PC-3 (cell line): ENCODE measurements around the gene PTPN14. TPM values are rescaled to one million over a fixed set of nuclear protein-coding genes. Genes with fewer than 3 reads are reported as not detected.
A peak's percentile ranks its signal among the peaks of the same experiment; 100 is the strongest.

ENCODE experiments used
- ATAC-seq: fragments of 200-7000 bp; cut with Tn5 transposase; 2 replicates; pipeline ENCODE4 v1.9.1; 2020; ENCODE audit warnings: mild to moderate bottlenecking, moderate library complexity
- BruUV-seq: library from RNA; stranded (reverse); fragments of 400-500 nt; replicated peaks from 2 replicates; lab custom pipeline; 2021; lab: Mats Ljungman, UMichigan
- CTCF ChIA-PET: fragments of 300-600 bp; sonication (Branson Sonifier 250); formaldehyde crosslinking; loops from one replicate; lab custom pipeline; 2022; ENCODE audit warnings: antibody characterized with exemption; lab: Charles Lee
- POLR2A ChIA-PET: fragments of 300-600 bp; sonication (Branson Sonifier 250); formaldehyde crosslinking; loops from one replicate; lab custom pipeline; 2022; ENCODE audit warnings: antibody characterized with exemption; ENCODE audit not compliant: unreplicated experiment; lab: Charles Lee
- DNase-seq: peaks from one replicate; pipeline ENCODE4 v3.0.0-alpha.2; 2015
- H2AFZ ChIP-seq: fragments of 300-600 bp; sonication (generic); 2 replicates; pipeline ENCODE4 v1.6.0; 2016; ENCODE audit warnings: antibody characterized with exemption, low read length
- H3F3A ChIP-seq: fragments of 300-600 bp; sonication (generic); one replicate; pipeline ENCODE4 v1.6.0; 2017; ENCODE audit warnings: antibody characterized with exemption, low read length, control low read depth, mild to moderate bottlenecking; ENCODE audit not compliant: unreplicated experiment
- H3K27ac ChIP-seq: fragments of 300-600 bp; sonication (generic); 2 replicates; pipeline ENCODE4 v1.5.1; 2016; ENCODE audit warnings: mild to moderate bottlenecking, low read length
- H3K27me3 ChIP-seq: fragments of 300-600 bp; sonication (generic); 2 replicates; pipeline ENCODE4 v1.6.1; 2016; ENCODE audit warnings: low read length, mixed read lengths
- H3K36me3 ChIP-seq: fragments of 300-600 bp; sonication (generic); 2 replicates; pipeline ENCODE4 v1.6.1; 2016; ENCODE audit warnings: low read depth, mixed run types, low read length, mixed read lengths
- H3K4me1 ChIP-seq: fragments of 300-600 bp; sonication (generic); 2 replicates; pipeline ENCODE4 v1.5.1; 2016; ENCODE audit warnings: low read length; ENCODE audit not compliant: insufficient read depth
- H3K4me2 ChIP-seq: fragments of 300-600 bp; sonication (generic); 2 replicates; pipeline ENCODE4 v1.6.0; 2016; ENCODE audit warnings: low read length
- H3K4me3 ChIP-seq: fragments of 300-600 bp; sonication (generic); 2 replicates; pipeline ENCODE4 v1.5.1; 2016; ENCODE audit warnings: mild to moderate bottlenecking, low read length, mixed read lengths
- H3K79me2 ChIP-seq: fragments of 300-600 bp; sonication (generic); 2 replicates; pipeline ENCODE4 v1.6.1; 2017; ENCODE audit warnings: low read length, mixed read lengths
- H3K9ac ChIP-seq: fragments of 300-600 bp; sonication (generic); 2 replicates; pipeline ENCODE4 v1.6.0; 2016; ENCODE audit warnings: mild to moderate bottlenecking, low read length
- H3K9me2 ChIP-seq: fragments of 300-600 bp; sonication (generic); replicated peaks from 2 replicates; pipeline ENCODE4 v1.6.1; 2016; ENCODE audit warnings: mixed run types, low read length, mixed read lengths
- H3K9me3 ChIP-seq: fragments of 300-600 bp; sonication (generic); 2 replicates; pipeline ENCODE4 v1.6.1; 2016; ENCODE audit warnings: low read length, mixed read lengths
- H4K20me1 ChIP-seq: fragments of 300-600 bp; sonication (generic); 2 replicates; pipeline ENCODE4 v1.6.1; 2016; ENCODE audit warnings: low read length, mixed read lengths
- EZH2 ChIP-seq: fragments of 300-600 bp; sonication (generic); IDR thresholded peaks from one replicate; pipeline ENCODE4 v1.6.1; 2017; ENCODE audit warnings: antibody characterized with exemption, mild to moderate bottlenecking, low read length; ENCODE audit not compliant: unreplicated experiment
- EZH2phosphoT487 ChIP-seq: fragments of 300-600 bp; sonication (generic); IDR thresholded peaks from 2 replicates; pipeline ENCODE4 v1.6.1; 2018; ENCODE audit warnings: mild to moderate bottlenecking, antibody characterized with exemption, low read length, borderline replicate concordance
- intact Hi-C: fragments of 100-400 bp; cut with micrococcal nuclease; formaldehyde crosslinking; loops from 2 replicates; pipeline ENCODE4 v1.9.0; 2023
- total RNA-seq: library from RNA; depleted of rRNA; stranded (reverse); fragments of >200 nt; gene quantifications from 2 replicates; pipeline ENCODE4 v1.2.3, GENCODE V29; 2014
- TF ChIP-seq, protein P1 (sequence below): fragments of 300-600 bp; sonication (generic); conservative IDR thresholded peaks from 2 replicates; pipeline ENCODE4 v1.5.1; 2017; ENCODE audit warnings: antibody characterized with exemption, low read depth, mild to moderate bottlenecking, low read length

The PTPN14 gene
- total RNA-seq, 1 experiment from 2014 or later: 12.6 TPM

- TF ChIP-seq EZH2phosphoT487 (no peak), EZH2 (no peak)
- TF ChIP-seq, protein P1, sequence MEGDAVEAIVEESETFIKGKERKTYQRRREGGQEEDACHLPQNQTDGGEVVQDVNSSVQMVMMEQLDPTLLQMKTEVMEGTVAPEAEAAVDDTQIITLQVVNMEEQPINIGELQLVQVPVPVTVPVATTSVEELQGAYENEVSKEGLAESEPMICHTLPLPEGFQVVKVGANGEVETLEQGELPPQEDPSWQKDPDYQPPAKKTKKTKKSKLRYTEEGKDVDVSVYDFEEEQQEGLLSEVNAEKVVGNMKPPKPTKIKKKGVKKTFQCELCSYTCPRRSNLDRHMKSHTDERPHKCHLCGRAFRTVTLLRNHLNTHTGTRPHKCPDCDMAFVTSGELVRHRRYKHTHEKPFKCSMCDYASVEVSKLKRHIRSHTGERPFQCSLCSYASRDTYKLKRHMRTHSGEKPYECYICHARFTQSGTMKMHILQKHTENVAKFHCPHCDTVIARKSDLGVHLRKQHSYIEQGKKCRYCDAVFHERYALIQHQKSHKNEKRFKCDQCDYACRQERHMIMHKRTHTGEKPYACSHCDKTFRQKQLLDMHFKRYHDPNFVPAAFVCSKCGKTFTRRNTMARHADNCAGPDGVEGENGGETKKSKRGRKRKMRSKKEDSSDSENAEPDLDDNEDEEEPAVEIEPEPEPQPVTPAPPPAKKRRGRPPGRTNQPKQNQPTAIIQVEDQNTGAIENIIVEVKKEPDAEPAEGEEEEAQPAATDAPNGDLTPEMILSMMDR: no peak
- no peaks in the 10 kb centered on the region for H4K20me1 ChIP-seq
- ATAC-seq: no peak
- H3K4me1 ChIP-seq: peaks cover 8% of the 10 kb centered on the region
- ChIA-PET CTCF (interaction anchor here (0.6 to 1.2 kb wide), 3 partner anchors 15 to 1459 kb away, joined by 3 to 11 read pairs (median 4); no protein-coding TSS in a partner anchor), POLR2A (no interaction called here)
- no peak overlapping the region for H2AFZ ChIP-seq
- H3K36me3 ChIP-seq: peaks cover 20% of the 10 kb centered on the region; the same call in 1 of the 2 replicates
- no peaks in the 10 kb centered on the region for H3K9me3 ChIP-seq
- no peak overlapping the region for H3K9ac ChIP-seq
- no peak for DNase-seq
- no peaks in the 10 kb centered on the region for H3K27me3 ChIP-seq
- no peak overlapping the region for H3K27ac ChIP-seq
- no peak overlapping the region for H3K4me2 ChIP-seq
- no peaks in the 10 kb centered on the region for H3K9me2 ChIP-seq
- BruUV-seq: no TSS peak
- no peaks in the 10 kb centered on the region for H3K79me2 ChIP-seq
- intact Hi-C loops: loop anchor here (2.0 kb wide), 1 partner anchor 20 kb away; no protein-coding TSS in a partner anchor
- H3F3A ChIP-seq: no peaks in the 10 kb centered on the region
- no peak overlapping the region for H3K4me3 ChIP-seq
Observed at GRCh38 chr1:214317300-214317699, 234.1 kb downstream of the PTPN14 start.

DNA sequence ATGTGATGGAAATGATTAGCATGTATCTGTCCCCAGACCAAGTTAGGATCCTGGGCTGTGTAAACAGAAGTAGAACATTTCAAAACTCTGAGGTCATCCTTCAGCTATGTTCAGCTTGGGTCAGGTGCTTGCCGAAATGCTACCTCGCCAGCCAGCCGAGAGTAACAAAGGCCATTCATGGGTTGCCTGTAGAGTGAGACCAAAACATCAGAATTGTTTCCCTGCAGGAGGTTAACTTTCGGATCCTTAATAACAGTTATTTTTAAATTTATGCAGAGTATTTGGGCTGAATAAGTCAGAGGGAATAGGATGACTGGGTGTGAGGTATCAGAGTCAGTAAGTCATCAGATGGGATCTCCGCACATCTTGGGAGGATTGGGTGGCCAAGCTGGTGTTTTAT, 234.8 kb downstream of the PTPN14 start:
- no TSS peak for BruUV-seq
- Histone ChIP-seq H3K9ac (no peak overlapping the region), H3K4me1 (peaks cover 8% of the 10 kb centered on the region), H3K27me3 (no peaks in the 10 kb centered on the region), H4K20me1 (no peaks in the 10 kb centered on the region), H3K4me2 (peak overlapping the region; percentile 20; the same call in 1 of the 2 replicates), H3K36me3 (peaks cover 20% of the 10 kb centered on the region; the same call in 1 of the 2 replicates), H3K79me2 (no peaks in the 10 kb centered on the region), H3K4me3 (no peak overlapping the region), H3K9me2 (no peaks in the 10 kb centered on the region), H3K27ac (no peak overlapping the region), H3K9me3 (no peaks in the 10 kb centered on the region), H3F3A (no peaks in the 10 kb centered on the region), H2AFZ (no peak overlapping the region)
- peak; percentile 67 for DNase-seq
- ATAC-seq: peak; percentile 87
- POLR2A ChIA-PET: no interaction called here
- intact Hi-C loops: loop anchor here (2.0 kb wide), 1 partner anchor 20 kb away; no protein-coding TSS in a partner anchor
- TF ChIP-seq EZH2phosphoT487: no peak
- TF ChIP-seq EZH2: no peak
- TF ChIP-seq, protein P1: no peak
- CTCF ChIA-PET: no interaction called here

- Histone ChIP-seq H3K9me2 (no peaks in the 10 kb centered on the region), H3K4me2 (no peak overlapping the region), H3K9me3 (no peaks in the 10 kb centered on the region), H3K4me3 (no peak overlapping the region), H3K36me3 (peaks cover 16% of the 10 kb centered on the region; the same call in 1 of the 2 replicates), H3F3A (no peaks in the 10 kb centered on the region), H2AFZ (no peak overlapping the region), H3K9ac (no peak overlapping the region), H3K4me1 (peaks cover 8% of the 10 kb centered on the region), H3K27ac (no peak overlapping the region), H4K20me1 (no peaks in the 10 kb centered on the region), H3K27me3 (no peaks in the 10 kb centered on the region), H3K79me2 (no peaks in the 10 kb centered on the region; the same call in 1 of the 2 replicates)
- ChIA-PET POLR2A (no interaction called here), CTCF (no interaction called here)
- ATAC-seq (no peak), DNase-seq (no peak)
- BruUV-seq: no TSS peak
- TF ChIP-seq, protein P1: no peak
- no peak for TF ChIP-seq EZH2
- TF ChIP-seq EZH2phosphoT487: no peak
- intact Hi-C loops: no loop called here
Observed at GRCh38 chr1:214314178-214314843, 237.1 kb downstream of the PTPN14 start.
